ENCODE measurements around the gene ZNF358.

The ZNF358 gene

DNA sequence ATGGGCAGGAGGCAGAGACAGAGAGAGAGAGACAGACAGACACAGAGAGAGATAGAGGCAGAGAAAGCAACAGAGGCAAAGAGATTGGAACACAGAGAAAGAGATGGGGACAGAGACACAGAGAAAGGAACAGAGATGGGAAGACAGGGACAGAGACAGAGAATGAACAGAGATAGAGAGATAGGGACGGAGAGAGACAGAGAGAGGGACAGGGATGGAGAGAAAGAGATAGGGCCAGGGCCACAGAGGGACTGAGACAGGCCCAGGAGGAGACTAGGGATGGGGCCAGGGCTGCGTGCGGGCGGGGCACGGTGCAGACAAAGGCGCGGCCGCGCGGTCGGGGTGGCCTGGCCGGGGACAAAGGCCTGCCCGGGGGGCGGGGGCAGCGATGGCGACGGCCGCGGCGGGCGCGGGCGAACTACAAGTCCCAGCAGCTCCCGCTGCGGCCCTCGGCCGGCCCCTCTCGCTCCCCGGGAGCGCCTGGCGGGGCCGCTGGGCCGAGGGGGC is at the start of gene ZNF358:
ZNF358 (plus strand) TSS at position 459 of the 507 bp plus-strand sequence. CDS start 3,140 bp downstream, outside the sequence.
- peak; percentile 62 for DNase-seq

DNA sequence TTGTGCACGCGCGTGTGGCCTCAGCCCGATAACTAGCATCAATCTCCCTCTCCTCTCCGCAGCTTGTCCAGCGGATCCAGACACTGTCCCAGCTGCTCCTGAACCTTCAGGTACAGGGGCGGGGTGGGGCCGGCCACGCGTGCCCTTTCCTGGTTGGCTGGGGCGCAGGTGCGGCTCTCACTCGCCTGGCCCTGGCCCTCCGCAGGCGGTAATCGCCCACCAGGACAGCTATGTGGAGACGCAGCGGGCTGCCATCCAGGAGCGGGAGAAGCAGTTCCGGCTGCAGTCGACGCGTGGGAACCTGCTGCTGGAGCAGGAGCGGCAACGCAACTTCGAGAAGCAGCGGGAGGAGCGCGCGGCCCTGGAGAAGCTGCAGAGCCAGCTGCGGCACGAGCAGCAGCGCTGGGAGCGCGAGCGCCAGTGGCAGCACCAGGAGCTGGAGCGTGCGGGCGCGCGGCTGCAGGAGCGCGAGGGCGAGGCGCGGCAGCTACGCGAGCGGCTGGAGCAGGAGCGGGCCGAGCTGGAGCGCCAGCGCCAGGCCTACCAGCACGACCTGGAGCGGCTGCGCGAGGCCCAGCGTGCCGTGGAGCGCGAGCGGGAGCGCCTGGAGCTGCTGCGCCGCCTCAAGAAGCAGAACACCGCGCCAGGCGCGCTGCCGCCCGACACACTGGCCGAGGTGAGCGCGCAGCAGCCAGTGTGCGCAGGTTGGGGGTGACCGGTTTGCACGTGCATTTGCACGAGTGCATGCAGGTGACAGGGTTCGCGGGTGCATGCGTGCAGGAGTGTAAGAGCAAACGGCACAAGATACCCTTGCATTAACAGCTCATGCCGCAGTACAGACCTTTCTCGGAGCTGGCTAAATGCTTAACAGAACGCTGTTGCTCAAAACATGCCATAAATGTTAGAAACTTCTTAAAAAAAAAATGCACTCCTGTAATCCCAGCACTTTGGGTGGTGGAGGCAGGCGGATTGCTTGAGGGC is 48.6 kb upstream of the ZNF358 start:
- DNase-seq = no peak

DNA sequence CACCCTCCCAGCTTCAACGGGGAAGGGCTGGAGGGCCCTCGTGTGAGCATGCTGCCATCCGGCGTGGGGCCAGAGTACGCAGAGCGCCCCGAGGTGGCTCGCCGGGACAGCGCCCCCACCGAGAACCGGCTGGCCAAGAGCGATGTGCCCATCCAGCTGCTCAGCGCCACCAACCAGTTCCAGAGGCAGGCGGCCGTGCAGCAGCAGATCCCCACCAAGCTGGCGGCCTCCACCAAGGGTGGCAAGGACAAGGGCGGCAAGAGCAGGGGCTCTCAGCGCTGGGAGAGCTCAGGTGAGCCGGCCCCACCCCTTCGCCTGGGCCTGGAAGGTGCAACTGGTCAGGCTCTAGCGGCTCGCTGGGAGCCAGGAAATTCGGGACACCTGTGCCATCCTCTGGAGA is 47.1 kb upstream of the ZNF358 start:
- no peak for DNase-seq

DNA sequence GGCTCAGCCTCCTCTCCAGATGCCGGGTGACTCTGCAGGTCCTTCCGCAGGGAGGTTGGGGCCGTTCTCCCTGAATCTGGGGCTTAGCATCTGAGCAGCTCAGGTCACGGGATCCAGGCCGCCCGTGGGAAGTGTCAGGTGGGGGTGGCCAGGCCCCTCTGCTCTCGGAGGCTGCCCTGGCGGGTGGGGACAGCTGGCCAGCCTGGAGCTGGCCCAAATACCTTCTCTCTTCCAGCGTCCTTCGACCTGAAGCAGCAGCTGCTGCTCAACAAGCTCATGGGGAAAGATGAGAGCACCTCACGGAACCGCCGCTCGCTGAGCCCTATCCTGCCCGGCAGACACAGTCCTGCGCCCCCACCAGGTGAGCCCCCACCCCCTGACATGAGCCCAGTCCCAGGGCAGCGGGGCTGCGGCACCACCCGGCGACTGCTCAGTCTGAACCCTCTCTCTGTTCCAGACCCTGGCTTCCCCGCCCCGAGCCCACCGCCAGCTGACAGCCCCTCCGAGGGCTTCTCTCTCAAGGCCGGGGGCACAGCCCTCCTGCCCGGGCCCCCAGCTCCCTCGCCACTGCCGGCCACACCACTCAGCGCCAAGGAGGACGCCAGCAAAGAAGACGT is 46.1 kb upstream of the ZNF358 start:
- no peak for DNase-seq

DNA sequence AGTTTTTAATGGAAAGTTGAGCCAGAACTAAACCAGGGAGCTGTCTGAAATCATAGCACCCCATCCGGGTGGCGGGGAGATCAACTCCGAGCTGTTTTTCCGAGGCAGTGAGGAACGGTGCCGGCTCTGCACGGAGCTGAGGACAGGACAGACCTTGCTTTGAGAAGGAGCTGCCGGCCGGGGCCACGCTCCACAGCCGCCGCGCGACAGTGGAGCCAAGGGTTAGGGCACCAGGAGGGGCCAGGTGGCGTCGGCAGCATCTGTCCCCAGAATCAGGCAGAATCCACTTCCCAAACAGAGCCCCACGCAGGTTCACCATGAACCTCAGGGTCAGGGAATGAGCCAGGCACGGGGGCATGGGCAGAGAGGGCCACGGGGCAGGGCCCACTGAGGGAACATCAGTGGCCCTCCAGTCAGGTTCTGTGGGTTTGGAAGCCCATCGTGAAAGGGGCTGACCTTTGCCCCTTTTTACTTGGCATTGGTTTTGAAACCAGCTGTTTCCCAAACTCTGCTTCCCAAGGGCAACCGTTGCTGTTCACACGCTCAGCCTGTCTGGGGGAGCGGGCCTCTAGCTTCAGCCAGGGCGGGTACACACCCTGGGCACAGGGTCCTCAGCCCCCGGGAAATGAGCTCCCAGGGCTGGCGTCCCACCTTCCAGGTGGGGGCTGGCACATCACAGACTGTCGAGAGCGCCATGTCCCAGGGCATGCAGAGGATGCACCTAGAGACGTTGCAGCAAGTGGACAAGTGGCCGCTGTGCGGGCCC is 45.2 kb upstream of the ZNF358 start:
- DNase-seq = no peak

DNA sequence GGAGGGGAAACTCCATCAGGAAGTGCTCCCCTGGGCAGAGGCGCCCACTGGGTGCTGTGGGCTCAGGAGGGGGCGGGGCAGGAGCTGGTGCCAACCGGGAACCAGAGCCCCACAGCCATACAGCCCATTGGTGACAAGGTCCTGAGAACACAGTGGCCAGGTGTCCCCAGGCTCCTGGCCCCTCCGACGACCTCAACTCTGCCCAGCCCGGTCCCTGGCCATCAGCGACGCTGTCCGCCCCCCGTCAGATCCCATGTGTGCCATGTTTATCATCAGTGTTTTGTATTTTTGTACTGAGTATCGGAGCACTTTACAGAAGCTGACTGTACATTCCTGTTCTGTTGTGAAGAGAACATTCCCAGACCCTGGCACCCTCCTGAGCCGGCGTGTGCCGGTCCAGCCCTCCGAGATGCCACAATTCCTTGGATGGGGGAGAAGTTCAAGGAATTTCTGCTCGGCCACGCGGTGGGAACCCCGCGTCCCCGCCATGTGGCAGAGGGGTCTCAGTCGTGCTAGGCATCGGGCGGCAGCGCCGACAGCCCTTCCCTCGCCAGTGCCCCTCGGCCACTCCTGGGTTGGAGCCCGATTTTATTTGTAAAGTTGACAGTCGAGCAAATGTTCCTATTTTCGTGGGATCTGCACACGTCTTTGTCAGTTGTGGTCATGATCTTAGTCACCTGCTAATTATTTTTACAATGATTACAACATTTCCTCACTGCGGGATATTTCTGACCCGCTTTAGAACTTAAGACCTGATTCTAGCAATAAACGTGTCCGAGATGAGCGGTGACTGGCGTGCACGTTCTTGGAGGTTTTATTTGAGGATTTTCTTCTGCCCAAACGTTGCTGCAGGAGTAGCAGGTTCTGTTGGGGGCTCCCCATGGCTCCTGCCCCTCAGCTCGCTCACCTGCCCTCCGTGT is 43.9 kb upstream of the ZNF358 start:
- no peak for DNase-seq

DNA sequence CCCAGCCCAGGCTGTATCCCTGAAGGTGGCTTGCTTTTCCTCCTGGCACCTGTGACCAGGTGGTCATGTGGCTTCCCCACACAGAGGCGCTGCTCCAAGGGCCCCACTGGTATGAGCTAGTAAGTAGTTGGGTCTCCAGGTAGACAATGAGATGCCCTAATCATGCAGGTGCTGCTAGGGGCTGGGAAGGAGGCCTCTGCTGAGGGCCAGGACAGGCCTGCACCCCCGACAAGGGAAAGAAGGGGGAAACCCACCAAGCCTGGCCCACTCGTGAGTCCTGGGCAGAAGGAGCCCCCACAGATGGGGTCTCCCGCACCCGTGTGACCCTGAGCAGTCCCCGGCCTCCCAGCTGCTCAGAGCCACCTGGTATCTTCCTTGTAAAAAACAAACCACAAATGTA is 40.2 kb upstream of the ZNF358 start:
- no peak for DNase-seq

DNA sequence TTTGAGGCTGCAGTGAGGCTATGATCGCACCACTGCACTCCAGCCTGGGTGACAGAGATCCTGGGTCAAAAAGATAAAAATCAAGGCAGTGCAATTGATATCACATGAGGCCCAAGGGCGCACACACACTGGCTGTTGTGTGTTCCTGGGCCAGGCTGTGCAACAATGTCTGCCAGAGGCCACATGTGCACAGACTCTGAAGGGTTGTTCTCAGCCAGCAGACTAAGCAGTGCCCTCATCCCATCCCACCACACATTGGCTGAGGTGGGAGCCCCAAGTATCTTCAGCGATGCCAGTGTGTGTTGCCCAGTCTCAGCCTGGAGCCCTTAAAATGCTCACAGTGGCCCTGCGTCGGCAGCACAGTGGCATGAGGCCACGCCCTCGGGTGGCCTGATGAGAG is 39.7 kb upstream of the ZNF358 start:
- no peak for DNase-seq

DNA sequence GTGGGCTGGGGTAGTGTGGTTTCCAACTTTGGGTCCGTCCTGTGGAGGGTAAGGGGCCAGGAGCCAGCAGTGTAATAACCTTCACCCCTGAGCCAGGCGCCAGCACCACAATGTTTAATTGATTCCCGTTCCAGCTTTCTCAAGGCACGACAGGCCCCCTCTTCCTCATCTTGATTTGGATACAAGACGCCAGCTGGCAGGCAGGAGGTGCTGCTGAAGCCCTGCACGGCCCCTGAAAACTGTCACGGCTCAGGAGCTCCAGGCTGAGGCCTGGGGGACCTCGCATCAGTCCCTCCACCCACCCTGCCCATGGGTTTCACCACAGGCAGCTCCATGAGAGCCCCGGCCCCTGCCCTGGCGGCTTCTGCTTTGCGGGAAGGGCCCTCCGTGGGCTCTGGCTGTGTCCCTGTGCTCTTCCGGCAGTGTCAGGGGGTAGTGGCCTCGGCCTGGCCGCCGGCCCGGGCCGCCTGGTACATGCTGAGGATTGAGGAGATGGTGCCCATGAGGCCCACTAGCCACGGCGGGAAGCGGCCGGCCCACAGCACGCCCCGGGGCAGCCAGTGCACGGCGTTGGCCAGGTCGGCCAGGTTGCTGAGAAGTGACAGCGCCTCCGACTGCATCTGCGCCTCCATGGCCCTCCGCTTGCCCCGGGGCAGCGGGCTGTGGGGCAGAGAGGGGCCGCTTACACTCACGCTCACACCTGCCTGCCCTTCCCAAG is 39.0 kb upstream of the ZNF358 start:
- no peak for DNase-seq

DNA sequence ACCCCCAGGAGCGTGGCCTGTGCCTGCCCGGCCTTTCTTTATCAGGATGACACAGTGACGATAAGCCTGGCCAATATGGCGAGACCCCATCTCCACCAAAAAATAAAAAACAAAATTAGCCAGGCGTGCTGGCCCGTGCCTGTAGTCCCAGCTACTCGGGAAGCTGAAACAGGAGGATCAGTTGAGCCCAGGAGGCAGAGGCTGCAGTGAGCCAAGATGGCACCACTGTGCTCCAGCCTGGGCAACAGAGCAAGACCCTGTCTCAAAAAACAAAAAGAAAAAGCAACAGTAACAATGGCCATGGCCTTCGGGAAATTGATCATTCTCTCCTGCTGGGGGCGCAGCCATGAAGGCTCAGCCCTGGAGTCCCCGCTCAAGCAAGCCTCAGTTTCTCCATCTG is 38.1 kb upstream of the ZNF358 start:
- DNase-seq = no peak

DNA sequence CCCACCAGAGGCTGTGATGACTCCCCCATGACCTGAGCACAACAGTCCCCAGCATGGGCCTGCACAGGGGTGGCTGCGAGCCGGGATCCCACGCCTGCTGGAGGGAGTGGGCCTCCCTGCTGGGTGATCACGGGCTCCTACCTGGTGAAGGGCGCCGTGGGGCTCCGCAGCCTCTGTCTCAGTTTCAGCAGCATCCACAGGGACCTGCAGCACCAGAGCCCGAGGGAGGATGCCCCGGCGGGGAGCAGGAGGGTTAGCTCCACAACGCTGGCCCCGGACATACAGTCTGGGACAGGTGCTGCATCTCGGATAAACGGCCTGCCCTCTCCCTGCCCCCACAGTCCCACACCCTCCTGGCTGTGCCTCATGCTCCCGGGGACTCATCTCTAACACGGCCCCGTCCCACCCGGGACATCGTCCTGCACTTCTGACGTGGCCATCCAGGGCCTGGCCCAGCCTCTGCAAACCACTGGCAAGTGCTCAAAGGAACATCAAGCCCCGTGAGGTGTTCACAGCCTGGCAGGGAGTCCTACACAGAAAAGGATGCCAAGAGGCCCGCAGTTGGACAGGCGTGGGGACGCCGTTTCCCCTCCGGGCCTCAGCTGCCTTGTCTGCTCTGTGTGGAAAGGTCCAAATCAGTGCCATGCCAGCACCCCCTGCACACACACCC is 37.6 kb upstream of the ZNF358 start:
- DNase-seq = no peak

DNA sequence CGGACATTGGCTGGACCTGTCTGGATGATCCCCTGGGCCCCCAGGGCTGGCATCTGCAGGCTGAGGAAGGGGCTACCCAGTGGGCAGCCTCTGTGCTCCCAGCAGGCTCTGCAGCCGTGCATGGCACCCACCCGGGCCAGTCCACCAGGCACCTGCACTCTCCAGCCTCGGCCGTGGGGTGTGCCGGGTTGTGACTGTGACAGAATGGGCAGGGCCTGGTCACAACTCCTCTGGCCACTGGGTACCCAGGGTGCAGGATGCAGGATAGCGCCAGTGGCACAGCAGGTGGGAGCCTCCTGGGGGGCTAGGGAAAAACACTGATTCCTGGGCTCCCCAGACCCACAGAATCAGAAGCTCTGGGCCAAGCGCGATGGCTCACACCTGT is 37.1 kb upstream of the ZNF358 start:
- DNase-seq = no peak

DNA sequence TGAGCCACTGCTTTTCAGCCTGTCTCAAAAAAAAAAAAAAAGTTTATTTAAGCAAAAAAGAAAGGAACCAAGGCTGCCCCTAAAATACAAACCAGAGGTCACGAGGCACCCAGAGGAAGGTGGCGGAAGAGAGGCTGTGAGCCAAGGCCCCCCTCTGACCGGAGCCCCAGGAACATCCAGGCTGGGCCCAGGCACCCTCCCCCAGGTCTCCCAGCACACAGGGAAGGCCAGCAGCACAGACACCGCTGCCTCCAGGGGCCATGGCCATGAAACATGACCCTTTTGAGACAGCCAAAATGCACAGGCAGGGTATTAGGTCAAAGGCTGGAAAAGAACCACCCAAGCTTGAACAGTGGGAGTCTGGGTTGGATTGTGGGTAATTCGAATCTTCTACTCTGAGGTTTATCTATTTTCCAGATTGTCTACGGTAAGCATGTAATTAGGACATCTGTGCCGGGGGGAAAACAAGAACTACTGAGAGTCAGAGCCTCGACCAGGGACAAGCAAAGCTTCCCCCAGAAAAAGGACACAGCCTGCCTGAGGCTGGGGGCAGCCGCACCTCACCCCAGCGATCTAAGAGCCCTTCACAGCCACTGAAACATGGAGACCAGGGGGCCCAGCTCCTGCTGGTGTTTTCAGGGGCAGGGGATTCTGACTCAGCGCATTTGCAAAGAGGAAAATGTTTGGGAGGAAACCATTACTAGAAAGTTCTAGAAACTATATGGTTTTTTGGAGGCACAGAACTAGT is 35.5 kb upstream of the ZNF358 start:
- DNase-seq = no peak

DNA sequence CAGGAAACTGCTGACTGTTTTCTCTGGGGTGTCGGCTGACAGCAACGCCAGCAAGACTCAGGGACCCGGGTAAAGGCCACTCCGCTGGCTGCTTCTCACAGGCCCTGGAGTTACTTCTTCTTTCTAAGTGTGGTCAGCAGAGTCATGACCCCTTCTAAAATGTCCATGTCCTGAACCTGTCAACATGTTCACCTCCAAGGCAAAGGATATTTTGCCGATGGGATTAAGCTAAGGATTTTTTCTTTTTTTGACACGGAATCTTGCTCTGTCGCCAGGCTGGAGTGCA is 35.0 kb upstream of the ZNF358 start:
- no peak for DNase-seq

DNA sequence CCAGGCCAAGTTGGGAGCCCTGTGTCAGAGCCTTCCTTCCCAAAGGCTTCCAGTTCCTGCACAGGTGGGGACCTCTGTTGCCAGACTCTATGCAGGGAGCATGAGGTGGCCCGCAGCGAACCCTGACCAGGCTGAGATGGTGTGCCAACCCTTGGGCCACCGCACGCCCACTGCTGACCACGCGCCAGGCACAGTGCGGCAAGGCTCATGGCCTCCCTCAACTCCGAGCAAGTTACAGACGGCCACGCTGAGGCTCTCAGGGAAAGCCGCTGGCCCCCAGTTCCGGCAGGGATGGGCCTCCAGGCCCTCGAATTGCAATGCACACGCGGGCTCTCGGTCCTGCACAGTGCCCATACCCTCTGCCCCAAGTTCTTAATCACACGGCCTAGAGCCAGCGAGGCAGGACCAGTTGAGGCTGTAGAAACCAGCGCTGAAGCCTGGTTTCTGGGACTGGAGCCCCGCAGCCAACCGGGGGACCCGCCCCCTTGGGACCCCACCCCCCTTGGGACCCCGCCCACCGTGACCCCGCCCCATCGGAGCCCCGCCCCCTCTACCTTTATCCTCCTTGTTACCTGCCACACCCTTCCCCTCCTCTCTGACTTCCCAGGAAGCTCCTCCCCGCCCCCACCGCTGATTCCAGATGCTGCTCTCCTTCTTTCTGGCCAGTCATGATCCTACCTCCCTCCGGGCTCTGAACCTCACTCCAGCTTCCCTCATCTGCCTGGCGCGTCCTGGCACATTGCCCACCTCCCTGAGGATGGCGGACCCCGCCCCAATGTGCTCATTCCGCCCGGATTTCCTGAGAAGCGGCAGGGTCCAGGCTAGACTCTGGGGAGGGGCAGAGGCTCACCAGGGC is 33.1 kb upstream of the ZNF358 start:
- DNase-seq = no peak

DNA sequence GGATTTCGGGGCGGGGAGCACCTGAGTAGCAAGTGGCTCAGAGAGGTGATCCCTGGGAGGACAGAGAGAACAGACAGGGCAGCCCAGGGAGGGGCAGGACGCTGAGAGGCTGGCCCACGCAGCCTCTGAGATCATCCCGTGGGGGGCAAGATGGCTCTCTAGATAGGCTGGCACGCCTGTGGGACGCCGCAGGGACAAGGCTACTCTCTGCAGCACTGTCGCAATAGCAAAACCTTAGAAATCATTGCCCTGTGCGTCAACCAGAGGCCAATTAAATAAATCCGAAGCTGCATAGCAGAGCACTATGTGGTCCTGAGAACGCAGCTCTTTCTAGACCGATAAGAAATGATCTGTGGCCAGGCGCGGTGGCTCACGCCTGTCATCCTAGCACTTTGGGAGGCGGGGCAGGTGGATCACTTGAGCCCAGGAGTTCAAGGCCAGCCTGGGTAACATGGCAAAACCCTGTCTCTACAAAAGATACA is 32.1 kb upstream of the ZNF358 start:
- DNase-seq = no peak

DNA sequence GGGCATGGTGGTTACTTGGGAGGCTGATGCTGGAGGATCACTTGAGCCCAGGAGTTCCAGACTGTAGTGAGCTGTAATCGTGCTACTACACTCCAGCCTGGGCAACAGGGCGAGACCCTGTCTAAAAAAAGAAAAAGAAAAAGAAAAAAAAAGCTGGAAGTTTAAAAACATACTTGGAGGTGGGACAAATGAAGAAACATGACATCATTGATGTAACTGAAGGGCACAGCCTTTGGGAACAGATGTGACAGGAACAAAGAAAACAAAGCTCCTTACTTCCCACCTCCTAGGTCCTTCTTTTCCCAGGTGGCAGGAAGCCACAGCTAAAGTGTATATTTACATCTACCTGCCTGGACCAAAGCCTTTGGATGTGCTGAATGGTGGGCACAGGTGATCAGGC is 29.0 kb upstream of the ZNF358 start:
- DNase-seq = no peak

DNA sequence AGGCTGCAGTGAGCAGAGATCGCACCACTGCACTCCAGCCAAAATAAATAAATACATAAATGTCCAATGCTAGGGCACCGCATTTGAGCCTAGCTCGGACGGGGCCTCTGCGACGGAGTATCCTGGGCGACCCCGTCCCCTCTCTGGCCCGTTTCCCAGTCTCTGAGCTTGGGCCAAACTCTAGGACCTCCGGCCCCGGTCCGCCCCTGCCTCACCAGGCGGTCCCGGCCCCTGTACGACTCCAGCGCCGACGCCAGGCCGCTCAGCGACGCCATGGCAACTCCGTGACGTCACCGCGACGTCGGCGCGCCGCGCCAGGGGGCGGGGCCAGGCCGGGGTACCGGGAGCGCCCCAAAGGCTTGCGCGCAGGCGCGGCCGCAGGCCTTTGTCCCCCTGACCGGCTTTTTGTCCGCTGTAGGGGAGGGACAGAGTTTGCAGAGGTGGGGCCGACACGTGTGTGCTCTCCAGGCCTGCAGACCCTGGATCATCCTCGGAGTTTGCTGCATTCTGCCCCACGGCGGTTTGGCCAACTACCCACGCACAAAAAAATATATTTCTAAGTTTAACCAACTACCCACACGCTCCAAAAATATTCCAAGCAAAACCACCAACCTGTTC is 27.1 kb upstream of the ZNF358 start, which contains the start of gene PEX11G:
PEX11G (minus strand) TSS at position 300 of the 618 bp plus-strand sequence; CDS start at position 275, 25 bp downstream.
- DNase-seq = peak; percentile 92

DNA sequence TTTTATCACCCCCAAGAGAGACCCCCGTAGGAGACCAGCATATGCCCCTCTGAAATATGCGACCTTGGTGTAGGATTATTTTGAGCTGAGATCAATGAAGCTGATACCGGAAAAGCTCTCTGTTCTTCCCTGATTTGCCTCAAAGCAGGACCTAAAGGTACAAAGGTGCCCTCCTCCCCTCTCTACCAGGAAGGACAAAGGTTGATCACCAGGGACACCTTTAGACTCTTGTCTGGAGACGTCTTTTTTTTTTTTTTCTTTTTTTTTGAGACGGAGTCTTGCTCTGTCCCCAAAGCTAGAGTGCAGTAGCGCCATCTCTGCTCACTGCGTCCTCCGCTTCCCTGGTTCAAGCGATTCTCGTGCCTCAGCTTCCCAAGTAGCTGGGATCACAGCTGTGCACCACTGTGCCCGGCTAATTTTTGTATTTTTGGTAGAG is 26.3 kb upstream of the ZNF358 start:
- no peak for DNase-seq
